HepG2 (cell line): ENCODE results near the gene FCGR3A. TPM values are rescaled to one million over a fixed set of nuclear protein-coding genes. Genes with fewer than 3 reads are reported as not detected.
"Not testable (repeated sequence)": the region's sequence is repeated elsewhere in the genome, so short reads cannot be mapped to it uniquely, and the experiment has no call there.

ENCODE experiments used
- CEBPB ChIP-seq: IDR thresholded peaks from 2 replicates; pipeline ENCODE4 v1.6.1; 2011; ENCODE audit warnings: low read depth, low read length, improper control_type of control experiment, borderline replicate concordance
- CEBPG ChIP-seq: IDR thresholded peaks from 2 replicates; pipeline ENCODE4 v1.6.1; 2016
- MAFK ChIP-seq, 2 experiments: IDR thresholded peaks in 1 of 2; conservative IDR thresholded peaks in 1 of 2; 2 replicates each; pipeline ENCODE4 v1.6.1; 2011; ENCODE audit warnings: improper control_type of control experiment in 2 of 2, low read length in 2 of 2
- NONO ChIP-seq, 2 experiments: fragments of 450-650 bp in 1 of 2; sonication (generic) in 1 of 2; formaldehyde crosslinking in 1 of 2; IDR thresholded peaks in 1 of 2; conservative IDR thresholded peaks in 1 of 2; 2 replicates each; pipeline versions ENCODE4 v1.6.1 to v1.8.0; 2017 to 2022; ENCODE audit warnings: mild to moderate bottlenecking in 1 of 2, missing genetic modification reagents in 1 of 2, moderate library complexity in 1 of 2
- TP53 ChIP-seq: sonication (generic); formaldehyde crosslinking; conservative IDR thresholded peaks from 2 replicates; pipeline ENCODE4 v1.4.0; 2020; ENCODE audit warnings: missing genetic modification reagents
- YEATS4 ChIP-seq: sonication (generic); formaldehyde crosslinking; IDR thresholded peaks from 2 replicates; pipeline ENCODE4 v1.4.0; 2020; ENCODE audit warnings: missing genetic modification reagents, borderline replicate concordance
- ZNF180 ChIP-seq: sonication (generic); formaldehyde crosslinking; IDR thresholded peaks from 2 replicates; pipeline ENCODE4 v1.4.0; 2020; ENCODE audit warnings: low read depth, missing genetic modification reagents, borderline replicate concordance
- ZNF263 ChIP-seq: sonication (generic); formaldehyde crosslinking; IDR thresholded peaks from 2 replicates; pipeline ENCODE4 v1.4.0; 2020; ENCODE audit warnings: missing genetic modification reagents
- ZNF746 ChIP-seq: sonication (generic); formaldehyde crosslinking; IDR thresholded peaks from 2 replicates; pipeline ENCODE4 v1.8.0; 2022; ENCODE audit warnings: mild to moderate bottlenecking, missing genetic modification reagents
- polyA plus RNA-seq, 8 experiments: library from polyadenylated mRNA; depleted of rRNA in 3 of 8; stranded (reverse) in 7 of 8; unstranded in 1 of 8; fragments of >200 nt; fragmentation: Illumina TruSeq in 4 of 8; extraction: Trizol in 4 of 8; gene quantifications; 2 replicates each; pipeline versions ENCODE4 v1.2.1 to v1.2.3, GENCODE V29; 2011 to 2016; ENCODE audit warnings: low read depth in 4 of 8, missing spikeins in 1 of 8, mixed read lengths in 1 of 8; ENCODE audit not compliant: insufficient read depth in 1 of 8
- total RNA-seq, 5 experiments: library from RNA; depleted of rRNA; stranded (reverse); fragments of >200 nt; fragmentation: Illumina TruSeq; extraction: Trizol; gene quantifications; 2 replicates each; pipeline ENCODE4 v1.2.3, GENCODE V29; 2016; ENCODE audit warnings: low read depth in 1 of 5
- TF ChIP-seq, protein P1 (sequence below): sonication (generic); formaldehyde crosslinking; IDR thresholded peaks from 2 replicates; pipeline ENCODE4 v1.5.1; 2020; ENCODE audit warnings: mild to moderate bottlenecking, missing genetic modification reagents
- TF ChIP-seq, protein P2 (sequence below): sonication (generic); formaldehyde crosslinking; IDR thresholded peaks from 2 replicates; pipeline ENCODE4 v1.5.0; 2020; ENCODE audit warnings: mild to moderate bottlenecking, missing genetic modification reagents, moderate library complexity
- TF ChIP-seq, protein P3 (sequence below), 2 experiments: fragments of 450-650 bp in 1 of 2; sonication (generic) in 1 of 2; formaldehyde crosslinking in 1 of 2; IDR thresholded peaks; 2 replicates each; pipeline versions ENCODE4 v1.6.1 to v1.8.0; 2016 to 2022; ENCODE audit warnings: antibody characterized with exemption in 1 of 2, mild to moderate bottlenecking in 1 of 2, missing genetic modification reagents in 1 of 2

The FCGR3A gene
- total and polyA plus RNA-seq, 2 of the 13 experiments (the other 11 are each of a cell fraction or from before 2014, with no cell fraction given): not detected

DNA sequence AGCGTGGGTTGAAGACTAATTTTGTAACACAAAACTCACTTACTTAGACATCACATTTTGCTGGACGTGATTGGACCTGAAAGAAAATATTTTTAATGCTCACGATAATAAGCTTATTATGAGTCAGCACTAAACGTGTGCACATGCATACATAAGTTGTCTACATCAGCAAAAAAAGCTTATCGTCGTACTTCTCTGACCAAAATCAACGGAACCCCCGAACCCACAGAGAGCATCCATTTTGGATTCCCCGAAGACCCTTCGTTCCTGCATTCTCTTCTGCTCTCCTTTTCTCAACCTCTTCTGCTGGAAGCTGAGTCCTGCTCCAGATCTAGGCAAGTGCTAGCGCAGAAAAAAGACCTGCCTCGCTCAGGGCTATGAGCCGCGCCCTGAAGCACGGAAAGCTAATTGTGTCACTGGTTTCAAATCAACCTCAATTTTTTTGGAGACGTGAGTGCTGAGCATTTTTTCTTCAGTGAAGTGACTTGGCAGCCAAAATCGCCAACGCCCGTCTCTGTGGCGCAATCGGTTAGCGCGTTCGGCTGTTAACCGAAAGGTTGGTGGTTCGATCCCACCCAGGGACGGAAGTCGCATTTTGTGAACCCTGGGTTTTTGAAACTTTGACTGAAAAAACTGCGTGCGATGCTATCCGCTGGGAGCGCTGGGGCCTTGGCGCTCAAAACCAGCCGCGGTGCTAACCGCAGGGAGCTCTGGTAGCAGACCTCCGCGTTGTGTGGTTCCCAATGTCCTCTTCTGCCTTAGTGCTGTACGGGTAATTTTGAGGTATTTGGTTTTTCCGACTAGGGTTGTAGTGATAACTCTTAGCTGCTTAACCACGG is 9.7 kb downstream of the FCGR3A start (continued):
- TF ChIP-seq, protein P1, sequence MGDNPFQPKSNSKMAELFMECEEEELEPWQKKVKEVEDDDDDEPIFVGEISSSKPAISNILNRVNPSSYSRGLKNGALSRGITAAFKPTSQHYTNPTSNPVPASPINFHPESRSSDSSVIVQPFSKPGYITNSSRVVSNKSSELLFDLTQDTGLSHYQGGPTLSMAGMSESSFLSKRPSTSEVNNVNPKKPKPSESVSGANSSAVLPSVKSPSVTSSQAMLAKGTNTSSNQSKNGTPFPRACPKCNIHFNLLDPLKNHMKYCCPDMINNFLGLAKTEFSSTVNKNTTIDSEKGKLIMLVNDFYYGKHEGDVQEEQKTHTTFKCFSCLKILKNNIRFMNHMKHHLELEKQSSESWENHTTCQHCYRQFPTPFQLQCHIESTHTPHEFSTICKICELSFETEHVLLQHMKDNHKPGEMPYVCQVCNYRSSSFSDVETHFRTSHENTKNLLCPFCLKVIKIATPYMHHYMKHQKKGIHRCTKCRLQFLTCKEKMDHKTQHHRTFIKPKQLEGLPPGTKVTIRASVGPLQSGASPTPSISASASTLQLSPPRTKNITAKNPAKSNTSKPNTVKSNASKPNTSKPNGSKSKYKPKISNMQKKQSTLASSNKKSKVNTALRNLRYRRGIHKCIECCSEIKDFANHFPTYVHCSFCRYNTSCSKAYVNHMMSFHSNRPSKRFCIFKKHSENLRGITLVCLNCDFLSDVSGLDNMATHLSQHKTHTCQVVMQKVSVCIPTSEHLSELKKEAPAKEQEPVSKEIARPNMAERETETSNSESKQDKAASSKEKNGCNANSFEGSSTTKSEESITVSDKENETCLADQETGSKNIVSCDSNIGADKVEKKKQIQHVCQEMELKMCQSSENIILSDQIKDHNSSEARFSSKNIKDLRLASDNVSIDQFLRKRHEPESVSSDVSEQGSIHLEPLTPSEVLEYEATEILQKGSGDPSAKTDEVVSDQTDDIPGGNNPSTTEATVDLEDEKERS (CRISPR knock-in tag): peak; percentile 79; the same call in 1 of the 2 replicates
- TF ChIP-seq NONO (IDR thresholded peaks at IDR 0.05): not testable (repeated sequence)
- peak; percentile 83 for TF ChIP-seq NONO (CRISPR knock-in tag; conservative IDR thresholded peaks at IDR 0.05)
- peak; percentile 95 for TF ChIP-seq CEBPG (CRISPR knock-in tag)
- TF ChIP-seq ZNF180 (CRISPR knock-in tag): peak; percentile 57; the same call in 1 of the 2 replicates
- TF ChIP-seq, protein P2, sequence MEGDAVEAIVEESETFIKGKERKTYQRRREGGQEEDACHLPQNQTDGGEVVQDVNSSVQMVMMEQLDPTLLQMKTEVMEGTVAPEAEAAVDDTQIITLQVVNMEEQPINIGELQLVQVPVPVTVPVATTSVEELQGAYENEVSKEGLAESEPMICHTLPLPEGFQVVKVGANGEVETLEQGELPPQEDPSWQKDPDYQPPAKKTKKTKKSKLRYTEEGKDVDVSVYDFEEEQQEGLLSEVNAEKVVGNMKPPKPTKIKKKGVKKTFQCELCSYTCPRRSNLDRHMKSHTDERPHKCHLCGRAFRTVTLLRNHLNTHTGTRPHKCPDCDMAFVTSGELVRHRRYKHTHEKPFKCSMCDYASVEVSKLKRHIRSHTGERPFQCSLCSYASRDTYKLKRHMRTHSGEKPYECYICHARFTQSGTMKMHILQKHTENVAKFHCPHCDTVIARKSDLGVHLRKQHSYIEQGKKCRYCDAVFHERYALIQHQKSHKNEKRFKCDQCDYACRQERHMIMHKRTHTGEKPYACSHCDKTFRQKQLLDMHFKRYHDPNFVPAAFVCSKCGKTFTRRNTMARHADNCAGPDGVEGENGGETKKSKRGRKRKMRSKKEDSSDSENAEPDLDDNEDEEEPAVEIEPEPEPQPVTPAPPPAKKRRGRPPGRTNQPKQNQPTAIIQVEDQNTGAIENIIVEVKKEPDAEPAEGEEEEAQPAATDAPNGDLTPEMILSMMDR (CRISPR knock-in tag): 0 out of 2 replicates have a peak, but pooled peaks have one; percentile 21
- peak; percentile 71; the same call in 1 of the 2 replicates for TF ChIP-seq TP53 (CRISPR knock-in tag)
- TF ChIP-seq, protein P3, sequence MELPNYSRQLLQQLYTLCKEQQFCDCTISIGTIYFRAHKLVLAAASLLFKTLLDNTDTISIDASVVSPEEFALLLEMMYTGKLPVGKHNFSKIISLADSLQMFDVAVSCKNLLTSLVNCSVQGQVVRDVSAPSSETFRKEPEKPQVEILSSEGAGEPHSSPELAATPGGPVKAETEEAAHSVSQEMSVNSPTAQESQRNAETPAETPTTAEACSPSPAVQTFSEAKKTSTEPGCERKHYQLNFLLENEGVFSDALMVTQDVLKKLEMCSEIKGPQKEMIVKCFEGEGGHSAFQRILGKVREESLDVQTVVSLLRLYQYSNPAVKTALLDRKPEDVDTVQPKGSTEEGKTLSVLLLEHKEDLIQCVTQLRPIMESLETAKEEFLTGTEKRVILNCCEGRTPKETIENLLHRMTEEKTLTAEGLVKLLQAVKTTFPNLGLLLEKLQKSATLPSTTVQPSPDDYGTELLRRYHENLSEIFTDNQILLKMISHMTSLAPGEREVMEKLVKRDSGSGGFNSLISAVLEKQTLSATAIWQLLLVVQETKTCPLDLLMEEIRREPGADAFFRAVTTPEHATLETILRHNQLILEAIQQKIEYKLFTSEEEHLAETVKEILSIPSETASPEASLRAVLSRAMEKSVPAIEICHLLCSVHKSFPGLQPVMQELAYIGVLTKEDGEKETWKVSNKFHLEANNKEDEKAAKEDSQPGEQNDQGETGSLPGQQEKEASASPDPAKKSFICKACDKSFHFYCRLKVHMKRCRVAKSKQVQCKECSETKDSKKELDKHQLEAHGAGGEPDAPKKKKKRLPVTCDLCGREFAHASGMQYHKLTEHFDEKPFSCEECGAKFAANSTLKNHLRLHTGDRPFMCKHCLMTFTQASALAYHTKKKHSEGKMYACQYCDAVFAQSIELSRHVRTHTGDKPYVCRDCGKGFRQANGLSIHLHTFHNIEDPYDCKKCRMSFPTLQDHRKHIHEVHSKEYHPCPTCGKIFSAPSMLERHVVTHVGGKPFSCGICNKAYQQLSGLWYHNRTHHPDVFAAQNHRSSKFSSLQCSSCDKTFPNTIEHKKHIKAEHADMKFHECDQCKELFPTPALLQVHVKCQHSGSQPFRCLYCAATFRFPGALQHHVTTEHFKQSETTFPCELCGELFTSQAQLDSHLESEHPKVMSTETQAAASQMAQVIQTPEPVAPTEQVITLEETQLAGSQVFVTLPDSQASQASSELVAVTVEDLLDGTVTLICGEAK (IDR thresholded peaks at IDR 0.05): not testable (repeated sequence)
- TF ChIP-seq, protein P3 (CRISPR knock-in tag; IDR thresholded peaks at IDR 0.05): peak; percentile 58; the same call in 1 of the 2 replicates
- TF ChIP-seq YEATS4 (CRISPR knock-in tag): 0 out of 2 replicates have a peak, but pooled peaks have one; percentile 12
- TF ChIP-seq MAFK (conservative IDR thresholded peaks at IDR 0.05 in 1 of 2, IDR thresholded peaks at IDR 0.05 in 1 of 2; ENCODE audit: low read length in 2 of 2): peak; percentile 94 to 96
- peak; percentile 56; the same call in 1 of the 2 replicates for TF ChIP-seq ZNF746 (CRISPR knock-in tag)
- peak; percentile 91 for TF ChIP-seq CEBPB
- peak; percentile 37; the same call in 1 of the 2 replicates for TF ChIP-seq ZNF263 (CRISPR knock-in tag)
